SHP77 treated with DMSO at 0.1 percent for 48 hours (cell line): Measurements from ENCODE around the gene LMAN1L.

Experiments used
- DNase-seq: peaks from one replicate; lab custom pipeline; 2025; lab: John Stamatoyannopoulos, UW

Gene LMAN1L

DNA sequence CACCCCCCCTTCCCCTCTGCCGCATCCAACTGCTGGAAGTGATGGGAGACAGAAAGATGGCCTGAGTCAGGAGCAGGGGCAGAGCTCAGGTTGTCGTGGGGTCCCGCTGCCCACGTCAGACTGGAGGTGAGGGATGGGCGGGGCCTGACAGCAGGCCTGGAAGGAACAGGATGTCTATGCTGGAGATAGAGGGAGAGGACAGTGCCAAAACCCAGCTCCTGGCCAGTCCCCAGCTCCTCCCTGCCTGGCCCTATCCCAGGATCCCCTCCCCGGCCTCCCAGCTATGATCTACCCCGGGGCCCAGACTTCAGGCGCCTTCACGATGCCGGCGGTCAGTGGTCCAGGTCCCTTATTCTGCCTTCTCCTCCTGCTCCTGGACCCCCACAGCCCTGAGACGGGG lies at the start of gene LMAN1L:
Gene LMAN1L (plus strand): TSS at position 303 of the 400 bp plus-strand sequence. CDS start 20 bp downstream, at position 323.
- no peak for DNase-seq

DNA sequence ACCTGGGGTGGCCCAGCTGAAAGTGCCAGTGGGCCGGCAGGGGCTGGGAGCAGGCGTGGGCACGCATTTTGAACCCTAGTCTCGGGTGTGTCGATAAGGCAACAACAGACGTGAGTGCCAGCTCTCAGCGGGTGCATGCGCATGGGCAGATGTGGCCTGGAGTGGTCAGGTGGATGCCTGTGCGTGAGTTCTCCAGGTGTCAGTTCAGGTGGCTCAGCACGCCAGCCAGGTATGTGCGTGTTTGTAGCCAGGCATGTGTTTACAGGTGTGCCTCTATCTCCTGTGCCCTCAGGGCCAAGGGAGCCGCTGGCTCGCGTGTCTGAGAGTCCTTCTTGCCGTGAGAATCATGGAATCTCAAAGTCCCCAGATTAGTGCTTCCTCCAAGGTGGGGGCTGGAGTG lies 49.2 kb upstream of the LMAN1L start:
- DNase-seq: no peak

DNA sequence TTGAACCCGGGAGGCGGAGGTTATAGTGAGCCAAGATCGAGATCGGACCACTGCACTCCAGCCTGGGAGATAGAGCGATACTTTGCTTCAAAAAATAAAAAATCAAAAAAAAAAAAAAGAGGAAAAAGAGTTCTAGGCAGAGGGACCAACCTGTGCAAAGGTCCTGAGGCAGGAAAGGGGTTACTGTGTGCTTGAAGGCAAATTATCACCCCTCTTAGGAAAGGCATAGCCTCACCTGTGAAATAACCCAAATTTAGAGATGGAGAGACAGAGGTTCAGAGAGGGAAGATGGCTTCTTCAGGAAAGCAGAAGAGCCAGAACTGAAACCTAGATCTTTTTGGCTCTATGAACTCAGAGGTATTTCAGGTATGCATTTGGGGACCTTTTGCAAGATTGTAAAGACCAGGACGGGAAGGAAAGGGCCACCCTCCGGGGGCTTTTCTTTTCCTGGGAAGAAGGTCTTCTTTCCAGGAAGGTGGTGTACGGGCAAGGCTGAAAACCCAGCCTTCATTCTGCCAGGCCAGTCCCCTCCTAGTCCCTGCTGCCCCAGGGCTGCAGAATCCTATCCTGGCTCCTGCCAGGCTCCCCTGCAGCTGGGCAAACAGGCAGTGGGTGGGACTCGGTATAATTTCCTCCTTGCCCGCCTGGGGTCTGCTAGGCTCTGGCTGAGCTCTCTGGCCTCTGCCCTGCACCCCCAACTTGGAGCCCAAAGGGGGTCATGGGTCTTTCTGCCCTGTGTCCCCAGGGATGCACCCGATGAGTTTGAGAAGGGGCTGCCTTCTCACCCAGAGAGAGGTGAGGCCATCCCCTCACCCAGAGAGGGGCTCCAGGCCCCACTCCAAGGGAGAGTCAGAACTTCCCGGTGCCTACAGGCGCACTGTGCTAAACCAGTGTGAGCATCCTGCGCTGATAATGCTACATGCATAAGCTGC lies 45.2 kb upstream of the LMAN1L start:
- DNase-seq: no peak

DNA sequence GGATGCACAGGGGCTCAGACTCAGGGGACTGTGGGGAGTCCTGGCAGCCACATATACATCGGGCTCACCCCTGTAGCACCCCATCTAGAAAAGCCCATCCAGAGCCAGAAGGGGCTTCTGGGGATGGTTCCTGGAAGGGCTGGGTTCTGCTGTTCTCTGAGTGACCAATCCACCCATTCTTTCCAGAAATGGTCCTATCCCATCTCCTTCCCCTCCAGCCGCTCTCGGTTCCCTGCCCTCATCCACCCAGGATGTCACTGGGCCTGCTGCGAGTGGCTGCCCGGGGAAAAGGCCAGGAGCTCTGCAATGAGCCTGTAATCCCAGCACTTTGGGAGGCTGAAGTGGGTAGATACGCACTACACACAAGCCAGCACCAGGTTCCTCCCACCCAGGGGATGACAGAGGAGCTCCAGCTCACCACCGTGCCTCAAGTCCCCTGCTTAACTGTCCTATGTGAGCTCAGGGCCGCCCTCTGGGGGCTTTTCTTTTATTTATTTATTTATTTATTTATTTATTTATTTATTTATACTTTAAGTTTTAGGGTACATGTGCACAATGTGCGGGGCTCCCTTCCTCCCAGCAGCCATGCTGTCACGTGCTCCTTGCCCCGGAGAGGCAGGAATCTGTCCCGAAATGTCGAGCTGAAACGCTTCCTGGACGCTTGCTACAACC lies 44.4 kb upstream of the LMAN1L start:
- no peak for DNase-seq

DNA sequence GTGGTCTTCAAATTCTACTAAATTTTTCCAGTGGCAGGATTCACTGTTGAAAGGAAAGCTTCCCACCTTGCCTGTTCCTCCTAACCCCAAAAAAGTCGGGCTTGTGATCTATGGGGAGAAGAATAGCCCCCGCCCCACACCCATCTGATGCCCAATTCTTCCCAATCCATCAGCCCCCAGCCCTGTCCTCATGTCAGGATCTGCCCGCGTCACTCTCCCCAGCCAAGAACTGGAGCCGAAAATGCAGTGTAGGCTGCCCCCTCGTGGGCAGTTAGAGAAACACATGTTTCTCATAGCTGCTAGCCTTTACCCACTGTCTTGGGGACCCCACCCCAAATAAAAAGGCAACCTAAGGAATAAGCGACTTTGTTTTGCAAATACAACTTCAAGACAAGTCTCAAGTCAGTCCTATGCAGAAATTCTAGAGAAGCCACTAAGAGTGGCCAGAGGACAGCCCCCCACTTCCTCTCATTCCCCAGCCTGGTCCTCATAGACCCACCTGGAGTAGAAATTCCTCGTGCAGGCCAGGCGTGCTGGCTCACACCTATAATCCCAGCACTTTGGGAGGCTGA lies 43.8 kb upstream of the LMAN1L start:
- peak; percentile 42 for DNase-seq

DNA sequence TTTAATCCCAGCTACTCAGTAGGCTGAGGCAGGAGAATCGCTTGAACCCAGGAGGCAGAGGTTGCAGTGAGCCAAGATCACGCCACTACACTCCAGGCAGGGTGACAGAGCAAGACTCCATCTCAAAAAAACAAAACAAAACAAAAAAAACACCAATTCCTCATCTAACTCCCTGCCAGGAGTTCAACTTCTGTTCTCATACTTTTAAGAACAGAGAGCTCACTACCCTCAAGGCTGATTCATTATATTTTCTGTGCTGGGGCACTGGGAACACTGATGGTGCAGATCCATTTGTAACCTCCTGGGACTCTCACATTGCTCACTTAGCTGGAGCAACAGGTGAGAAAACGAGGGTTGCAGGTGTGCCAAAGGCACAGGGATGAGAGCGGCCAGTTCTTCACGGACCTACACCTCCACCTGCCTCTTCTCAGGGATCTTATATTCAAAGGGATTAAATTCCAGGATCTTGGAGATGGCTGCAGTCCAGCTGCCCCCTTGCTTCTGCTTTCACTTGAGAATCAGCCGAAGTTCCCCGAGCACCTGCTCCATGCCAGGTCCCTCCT lies 43.1 kb upstream of the LMAN1L start:
- no peak for DNase-seq

DNA sequence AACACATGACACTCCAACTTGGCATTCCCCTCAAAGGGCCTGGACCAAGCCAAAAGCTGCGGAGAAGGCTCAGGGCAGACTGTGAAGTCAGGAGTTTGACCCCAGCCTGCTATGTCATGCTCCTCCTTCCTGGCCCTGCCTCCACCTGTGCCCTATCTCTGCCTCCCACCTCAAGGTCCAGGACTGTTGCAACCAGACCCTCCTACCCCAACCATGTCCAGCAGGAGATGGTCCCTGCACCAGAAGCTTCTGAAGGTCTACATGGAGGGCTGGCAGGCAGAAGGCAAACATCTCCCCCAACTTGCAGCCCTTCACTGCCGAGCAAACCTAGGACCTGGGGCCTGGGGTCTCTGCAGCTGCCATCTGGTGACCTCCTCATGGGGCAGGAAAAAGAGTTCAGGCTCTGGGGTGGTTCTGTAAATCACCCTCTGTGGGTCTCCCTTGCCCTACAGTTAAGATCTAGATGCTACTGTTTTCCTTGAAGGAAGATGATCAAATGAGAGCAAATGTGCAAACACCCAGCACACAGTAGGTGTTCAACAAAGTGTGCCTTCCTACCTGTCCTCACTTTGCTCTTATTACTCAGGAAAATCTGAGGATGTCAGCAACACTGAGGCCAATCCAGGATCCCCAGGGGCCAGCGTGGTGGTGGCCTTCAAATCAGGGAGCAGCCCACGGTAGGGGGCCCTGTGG lies 42.3 kb upstream of the LMAN1L start:
- no peak for DNase-seq

DNA sequence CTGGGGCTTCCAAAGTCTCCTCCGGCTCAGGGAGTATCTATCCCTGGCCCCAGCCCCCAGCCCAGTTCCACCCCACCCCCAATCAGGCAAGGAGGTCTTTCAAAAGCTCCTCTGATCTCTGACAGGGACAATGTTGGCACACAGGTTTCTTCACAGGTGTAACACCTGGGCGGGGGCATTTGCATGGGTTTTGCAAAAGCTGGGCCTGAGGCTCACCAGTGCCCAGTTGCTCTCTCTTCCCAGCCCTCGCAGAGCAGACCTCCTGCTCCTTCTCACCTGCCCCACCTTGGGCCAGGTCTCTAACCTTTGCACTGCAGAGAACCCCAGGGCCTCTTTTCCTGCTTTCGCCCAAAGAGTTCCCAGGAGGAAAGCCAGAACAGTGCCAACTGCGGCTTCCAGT lies 39.3 kb upstream of the LMAN1L start:
- DNase-seq: no peak

DNA sequence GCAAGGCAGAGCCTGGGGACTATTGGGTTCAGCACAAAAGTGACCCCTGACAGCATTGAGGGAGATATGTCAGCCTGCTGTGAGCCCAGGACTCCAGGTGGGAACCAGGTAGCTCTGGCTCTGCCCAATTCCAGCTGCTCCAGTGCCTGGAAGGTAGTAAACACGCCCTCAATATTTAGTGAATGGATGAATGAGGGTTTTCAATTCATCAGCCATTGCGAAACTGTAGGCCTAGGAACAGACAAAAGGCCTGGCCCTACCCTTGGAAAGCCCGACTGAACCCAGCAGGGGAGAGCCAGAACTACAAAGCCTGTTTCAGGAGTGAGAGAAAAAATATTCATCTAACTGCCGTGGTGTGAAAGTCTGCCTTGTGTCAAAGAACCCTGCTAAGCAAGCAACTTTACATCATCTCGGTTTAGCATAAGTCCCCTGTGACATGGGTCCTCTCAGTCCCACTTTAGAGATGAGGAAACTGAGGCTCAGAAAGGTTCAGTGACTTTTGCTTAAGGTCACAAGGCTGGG lies 38.8 kb upstream of the LMAN1L start:
- no peak for DNase-seq

DNA sequence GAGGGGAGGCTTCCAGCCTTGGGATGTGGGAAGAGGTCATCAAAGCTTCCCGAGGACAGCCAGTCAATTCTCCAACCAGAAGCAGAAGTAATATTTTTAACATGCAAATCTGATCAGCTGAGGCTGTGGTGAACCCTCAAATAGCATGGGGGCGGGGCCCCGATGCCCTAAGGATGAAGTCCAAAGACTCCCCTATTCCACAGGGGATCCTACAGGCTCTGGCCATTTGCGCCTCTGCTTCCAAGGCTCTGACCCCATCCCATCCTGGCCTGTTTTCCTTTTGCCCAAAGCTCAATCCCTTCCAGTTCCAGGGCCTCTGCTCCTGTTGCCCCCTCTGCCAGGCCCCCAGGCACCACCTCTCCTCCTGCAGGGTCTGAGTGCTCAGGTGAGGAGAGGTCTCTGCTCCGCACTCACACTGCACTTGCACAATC lies 37.5 kb upstream of the LMAN1L start:
- no peak for DNase-seq

DNA sequence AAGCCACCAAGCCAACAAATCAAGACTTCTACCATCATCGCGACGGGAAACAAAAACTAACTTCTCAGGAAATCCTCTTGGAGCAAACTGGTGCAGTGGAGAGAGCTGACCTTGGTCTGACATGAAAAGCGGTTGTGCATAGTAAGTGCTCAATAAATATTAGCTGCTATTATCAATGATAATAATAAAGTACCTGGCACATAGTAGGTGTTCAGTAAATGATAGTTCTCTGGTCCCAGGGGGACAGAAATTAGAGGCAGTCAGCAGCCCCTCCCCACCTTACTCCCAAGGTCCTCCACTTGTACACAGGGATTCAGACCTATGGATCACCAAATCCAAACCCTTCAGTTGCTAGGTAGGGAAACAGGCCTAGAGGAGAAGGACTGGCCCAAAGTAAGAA lies 36.7 kb upstream of the LMAN1L start:
- no peak for DNase-seq

DNA sequence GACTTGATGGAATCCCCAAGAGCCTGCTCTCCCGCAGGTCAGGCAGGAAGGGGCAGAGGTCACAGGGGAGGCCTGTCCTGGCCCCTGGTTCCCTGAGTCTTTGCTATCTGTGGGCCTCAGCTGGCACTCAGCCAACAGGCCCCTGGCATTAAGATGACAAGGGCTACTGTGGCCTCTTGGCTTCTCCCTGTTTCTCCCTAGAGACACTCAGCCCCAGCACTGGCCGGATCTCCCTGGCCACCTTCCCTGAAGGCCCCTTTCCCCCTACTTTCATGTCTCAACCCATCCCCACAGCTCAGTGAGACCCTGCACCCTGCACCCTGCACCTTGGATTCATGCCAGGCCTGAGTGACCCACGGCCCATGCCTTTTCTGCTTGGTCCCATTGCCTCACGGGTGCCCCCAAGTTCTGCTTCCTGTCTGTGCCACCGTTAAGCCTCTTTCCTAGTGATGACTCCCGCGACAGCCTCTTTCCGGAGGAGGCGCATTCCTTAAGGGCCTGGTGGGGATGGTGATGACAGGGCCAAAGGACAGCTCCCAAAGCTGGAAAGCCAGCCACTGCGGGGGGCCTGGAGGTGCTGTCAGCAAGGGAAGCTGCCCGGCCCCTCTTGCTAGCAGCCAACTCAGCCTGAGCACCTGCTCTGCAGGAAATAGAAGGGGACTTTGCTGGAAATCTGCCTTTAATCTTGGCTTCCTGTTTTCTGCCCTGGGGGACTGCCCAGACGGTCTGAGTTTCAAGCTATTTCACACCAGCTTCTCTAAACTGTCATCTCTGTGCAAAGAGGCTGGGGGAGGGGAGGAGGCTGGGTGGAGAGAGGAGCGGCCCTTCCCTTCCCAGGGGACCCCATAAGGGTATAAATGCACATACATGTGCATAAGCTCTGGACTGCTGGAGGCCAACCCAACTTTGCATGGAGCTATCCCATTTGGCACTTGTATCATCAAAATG lies 35.5 kb upstream of the LMAN1L start:
- no peak for DNase-seq

DNA sequence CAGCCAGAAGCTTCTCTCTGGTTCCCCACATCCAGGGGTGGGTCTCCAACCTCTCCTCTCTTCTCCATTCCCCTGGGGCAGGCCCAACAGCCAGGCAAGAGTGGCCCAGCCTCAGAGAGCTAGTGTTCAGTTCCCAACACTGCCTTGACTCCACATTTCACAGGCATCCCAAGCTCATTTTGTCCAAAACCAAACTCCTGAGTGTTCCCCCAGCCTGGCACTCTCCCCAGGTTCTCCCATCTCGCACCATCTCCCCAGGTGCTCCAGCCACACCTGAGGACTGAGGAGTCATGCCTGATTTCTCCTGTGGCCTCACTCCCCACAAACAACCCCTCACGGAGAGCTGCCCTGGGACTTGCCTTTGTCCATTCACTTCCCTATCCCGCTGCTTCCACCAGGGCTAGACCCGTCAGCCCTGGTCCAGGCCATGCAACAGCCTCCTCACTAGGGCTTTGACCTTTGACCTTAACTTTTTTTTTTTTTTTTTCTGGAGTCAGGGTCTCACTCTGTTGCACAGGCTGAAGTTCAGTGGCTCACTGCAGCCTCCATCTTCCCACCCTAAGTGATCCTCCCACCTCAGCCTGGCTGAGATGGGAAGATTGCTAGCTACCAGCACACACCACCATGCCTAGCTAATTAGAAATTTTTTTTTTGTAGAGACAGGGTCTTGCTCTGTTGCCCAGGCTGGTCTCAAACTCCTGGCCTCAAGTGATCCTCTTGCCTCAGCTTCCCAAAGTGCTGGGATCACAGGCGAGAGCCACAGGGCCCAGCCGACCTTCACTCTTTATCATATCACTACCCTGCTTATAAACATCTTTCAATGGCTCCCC lies 34.7 kb upstream of the LMAN1L start:
- no peak for DNase-seq

DNA sequence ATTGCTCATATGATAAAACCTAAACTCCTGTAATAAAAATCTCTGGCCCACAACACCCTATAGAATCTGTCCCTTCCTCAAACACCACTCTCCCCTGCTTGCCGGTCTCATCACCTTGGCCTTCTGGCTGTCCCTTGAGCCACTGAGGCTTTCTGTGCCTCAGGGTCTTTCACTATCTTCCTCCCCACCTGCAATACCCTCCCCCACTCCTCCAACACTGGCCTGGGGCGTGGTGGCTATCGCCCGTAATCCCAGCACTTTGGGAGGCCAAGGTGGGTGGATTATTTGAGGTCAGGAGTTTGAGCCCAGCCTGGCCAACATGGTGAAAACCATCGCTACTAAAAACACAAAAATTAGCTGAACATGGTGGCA lies 34.0 kb upstream of the LMAN1L start:
- no peak for DNase-seq

DNA sequence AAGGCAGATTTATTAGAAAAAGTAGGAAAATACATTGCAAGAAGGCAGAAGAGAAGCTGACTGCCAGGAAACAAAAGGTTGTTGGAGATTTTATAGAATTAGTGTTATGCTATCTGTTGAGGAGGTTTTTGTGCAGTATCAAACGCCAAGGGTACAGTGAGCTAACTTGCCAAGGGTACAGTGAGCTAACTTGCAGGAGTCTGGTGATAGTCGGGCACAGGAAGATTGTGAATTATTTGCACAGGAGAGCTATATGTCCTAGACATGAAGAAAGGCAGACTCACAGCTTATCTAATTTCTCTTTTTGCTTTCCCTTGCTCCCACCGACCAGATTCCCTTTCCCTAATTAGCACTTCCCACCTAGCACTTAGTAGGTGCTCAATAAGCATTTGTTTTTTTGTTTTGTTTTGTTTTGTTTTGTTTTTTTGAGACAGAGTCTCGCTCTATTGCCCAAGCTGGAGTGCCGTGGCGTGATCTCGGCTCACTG lies 33.4 kb upstream of the LMAN1L start:
- no peak for DNase-seq

DNA sequence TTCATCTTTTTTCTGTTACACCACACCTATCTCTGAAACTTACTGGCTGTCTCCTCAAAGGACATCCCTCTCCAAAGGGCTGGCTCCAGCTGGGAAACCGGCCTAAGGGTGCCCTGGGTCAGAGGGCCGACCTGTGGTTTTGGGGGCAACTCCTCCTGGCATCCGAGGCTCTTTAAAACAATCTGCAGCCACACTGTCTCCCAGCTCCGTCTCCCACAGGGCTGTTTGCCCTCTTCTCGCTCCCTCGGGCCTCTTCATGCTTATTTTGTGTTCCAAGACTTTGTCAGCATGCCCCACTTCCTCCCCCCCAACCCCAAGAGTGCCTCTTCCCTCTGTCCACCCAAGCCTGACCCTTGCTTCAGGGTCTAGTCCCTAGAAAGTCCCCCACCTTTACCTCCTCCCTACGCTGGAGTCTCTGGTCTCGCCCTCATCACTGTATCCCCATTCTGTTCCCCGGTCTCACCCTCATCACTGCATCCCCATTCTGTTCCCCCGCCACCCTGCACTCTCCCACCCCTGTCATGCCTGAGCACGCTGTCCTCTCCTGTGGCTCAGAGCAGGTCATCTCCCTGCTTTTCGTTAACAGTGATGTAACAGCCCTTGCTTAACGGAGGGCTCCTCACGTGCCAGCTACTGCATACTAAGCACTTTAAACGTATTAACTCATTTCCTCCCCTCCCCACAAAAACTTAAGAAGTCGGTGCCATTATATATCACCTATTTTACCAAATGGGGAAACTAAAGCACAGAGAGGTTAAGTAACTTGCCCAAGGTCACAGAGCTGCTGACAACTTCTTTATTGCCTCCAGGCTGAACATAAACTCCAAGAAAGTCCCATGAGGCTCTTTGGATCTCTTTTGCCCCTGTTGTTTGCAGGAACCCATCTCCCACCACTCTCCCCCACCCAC lies 31.9 kb upstream of the LMAN1L start:
- no peak for DNase-seq

DNA sequence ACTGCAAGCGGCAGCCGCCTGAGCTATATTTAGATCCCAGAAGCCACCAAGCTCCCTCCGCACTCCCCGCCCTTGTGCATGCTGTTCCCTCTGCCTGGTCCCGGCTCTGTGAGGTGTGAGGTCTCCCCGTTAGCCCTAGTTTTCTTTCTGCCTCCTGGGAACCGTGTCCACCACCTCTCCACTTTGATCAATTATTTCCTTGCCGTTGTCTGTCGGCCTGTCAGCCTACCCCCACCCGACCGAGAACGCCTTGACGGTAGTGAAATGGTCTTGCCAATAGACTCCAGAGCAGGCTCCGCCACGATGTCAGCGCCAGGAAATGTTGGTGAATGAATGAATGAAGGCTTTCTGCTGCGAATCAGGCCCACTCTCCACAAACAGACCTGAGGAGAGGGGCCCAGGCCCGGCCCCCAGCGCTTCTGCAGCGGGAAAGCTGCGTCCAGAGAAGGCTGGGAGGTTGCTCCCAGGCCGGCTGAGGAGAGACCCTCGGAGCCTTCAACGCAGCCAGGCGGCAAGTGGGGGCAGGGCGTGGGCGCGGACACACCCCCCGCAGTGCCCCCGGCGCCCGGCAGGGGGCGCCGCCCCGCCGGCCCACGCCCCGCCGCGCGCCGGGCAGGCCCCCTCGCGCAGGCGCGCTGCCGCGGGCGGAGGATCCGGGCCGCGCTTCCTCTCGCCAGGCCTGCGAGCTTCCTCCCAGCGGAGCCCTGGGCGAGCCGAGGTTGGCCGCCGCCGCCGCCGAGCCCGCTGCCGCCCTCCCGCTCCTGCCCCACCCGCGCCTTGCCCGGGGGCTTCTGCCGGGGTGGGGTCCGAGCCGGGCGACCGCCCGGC lies 31.0 kb upstream of the LMAN1L start, which contains the start of gene CSK:
Gene CSK (plus strand): TSS at position 650 of the 828 bp plus-strand sequence. CDS start 16,218 bp downstream, outside the sequence.
- no peak for DNase-seq
